ENCODE measurements around the gene ADAMTS17.

GRCh38 chr15:100285641-100286295, 56.0 kb downstream of the ADAMTS17 start:
- TF ChIP-seq POLR2A (IDR thresholded peaks at IDR 0.05; ENCODE audit: low read depth, low read length): no peak
- no peak for TF ChIP-seq POLR2AphosphoS5 (IDR thresholded peaks at IDR 0.05; ENCODE audit: low read depth, low read length)
- TF ChIP-seq TAF1 (IDR thresholded peaks at IDR 0.05; ENCODE audit: borderline replicate concordance, low read depth, low read length): no peak
